GM21390 (cell line): ENCODE measurements around the gene ZNHIT2.

Experiments
- ATAC-seq: cut with Tn5 transposase; IDR thresholded peaks from one replicate; pipeline ENCODE4 v1.9.1; 2021; ENCODE audit not compliant: unreplicated experiment

The ZNHIT2 gene

DNA sequence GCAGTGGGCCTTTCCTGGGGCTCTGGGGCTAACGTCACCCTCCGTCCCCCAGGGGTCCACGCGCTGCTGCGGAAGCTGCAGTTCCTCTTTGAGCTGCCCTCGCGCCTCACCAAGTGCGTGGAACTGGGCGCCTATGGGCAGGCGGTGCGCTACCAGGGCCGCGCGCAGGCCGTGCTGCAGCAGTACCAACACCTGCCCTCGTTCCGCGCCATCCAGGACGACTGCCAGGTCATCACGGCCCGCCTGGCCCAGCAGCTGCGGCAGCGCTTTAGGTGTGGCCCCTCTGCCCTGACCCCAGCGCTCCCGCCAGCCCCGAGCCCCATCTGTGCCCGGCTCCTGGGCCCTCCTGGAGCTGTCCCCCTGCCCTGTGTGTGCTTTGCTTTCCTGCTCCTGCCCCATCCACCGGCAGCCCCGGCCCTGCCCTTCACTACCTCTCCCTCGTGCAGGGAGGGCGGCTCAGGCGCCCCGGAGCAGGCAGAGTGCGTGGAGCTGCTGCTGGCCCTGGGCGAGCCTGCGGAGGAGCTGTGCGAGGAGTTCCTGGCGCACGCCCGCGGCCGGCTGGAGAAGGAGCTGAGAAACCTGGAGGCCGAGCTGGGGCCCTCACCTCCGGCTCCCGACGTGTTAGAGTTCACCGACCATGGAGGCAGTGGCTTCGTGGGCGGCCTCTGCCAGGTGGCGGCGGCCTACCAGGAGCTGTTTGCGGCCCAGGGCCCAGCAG lies 9.6 kb downstream of the ZNHIT2 start:
- no peak for ATAC-seq

- ATAC-seq: no peak
These were observed 10.4 kb downstream of the ZNHIT2 start for GRCh38 chr11:65107078-65107477.

- ATAC-seq: no peak
These were observed 12.9 kb downstream of the ZNHIT2 start for GRCh38 chr11:65104628-65105027.

GRCh38 chr11:65103476-65103875 lies 14.0 kb downstream of the ZNHIT2 start:
- ATAC-seq: no peak

- no peak for ATAC-seq
These were observed 15.1 kb downstream of the ZNHIT2 start for GRCh38 chr11:65102142-65103095.

GRCh38 chr11:65100674-65101350 lies 16.7 kb downstream of the ZNHIT2 start:
- no peak for ATAC-seq

- ATAC-seq: no peak
These were observed 20.6 kb downstream of the ZNHIT2 start for GRCh38 chr11:65096926-65097325.

DNA sequence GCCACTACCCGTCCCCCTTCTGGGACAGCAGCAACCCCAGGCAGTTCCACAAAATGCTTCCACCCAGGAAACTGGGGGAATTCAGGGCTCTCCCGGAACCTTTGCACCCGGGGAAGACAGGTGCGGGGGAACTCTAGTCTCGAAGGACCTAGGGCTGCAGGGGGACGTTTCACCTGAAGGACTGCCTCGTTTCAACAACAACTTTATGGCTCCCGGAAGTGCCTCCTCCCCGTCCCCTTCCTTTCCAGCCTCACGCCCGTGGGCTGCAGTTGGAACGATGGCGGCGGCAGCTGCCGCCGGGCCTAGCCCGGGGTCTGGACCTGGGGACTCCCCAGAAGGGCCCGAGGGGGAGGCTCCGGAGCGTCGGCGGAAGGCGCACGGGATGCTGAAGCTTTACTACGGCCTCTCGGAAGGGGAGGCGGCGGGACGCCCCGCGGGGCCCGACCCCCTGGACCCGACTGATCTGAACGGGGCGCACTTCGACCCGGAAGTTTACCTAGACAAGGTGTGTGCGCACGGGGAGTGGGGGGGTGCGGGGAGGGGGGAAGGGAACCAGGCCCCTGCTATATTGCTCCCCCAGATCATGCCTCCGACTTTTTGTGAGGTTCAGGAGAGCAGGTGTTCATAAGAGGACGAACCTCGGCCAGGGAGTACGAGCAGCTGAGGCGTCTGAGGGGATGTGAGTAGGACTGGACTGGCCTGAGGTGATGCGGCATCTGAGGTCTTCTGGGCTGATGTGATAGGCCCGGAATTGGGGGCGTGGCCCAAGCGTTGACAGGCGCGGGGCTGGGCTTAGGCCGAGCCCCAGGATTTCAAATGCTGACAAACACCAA lies 21.3 kb downstream of the ZNHIT2 start, which contains the start of gene VPS51:
Gene VPS51 (plus strand): TSS at position 241 of the 833 bp plus-strand sequence. CDS start 37 bp downstream, at position 278.
- peak; percentile 68 for ATAC-seq

GRCh38 chr11:65095427-65095826 lies 22.1 kb downstream of the ZNHIT2 start:
- ATAC-seq: no peak

DNA sequence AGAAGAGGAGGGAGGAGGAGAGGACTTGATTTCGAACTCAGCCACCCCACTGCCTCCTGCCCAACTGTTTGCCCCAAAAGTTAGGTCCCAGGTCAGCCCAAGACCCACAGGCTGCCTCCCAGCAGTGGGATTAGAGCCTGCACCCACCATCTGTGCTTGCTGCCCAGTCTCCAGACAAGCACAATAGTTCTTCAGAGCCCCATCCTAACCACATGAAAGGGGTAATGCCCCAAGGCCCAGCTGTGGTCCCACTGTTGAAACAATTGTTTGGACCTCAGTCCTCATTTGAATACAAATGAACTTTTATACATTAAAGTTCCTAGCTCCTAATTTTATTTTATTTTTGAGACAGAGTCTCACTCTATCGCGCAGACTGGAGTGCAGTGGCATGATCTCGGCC lies 26.9 kb downstream of the ZNHIT2 start:
- no peak for ATAC-seq

DNA sequence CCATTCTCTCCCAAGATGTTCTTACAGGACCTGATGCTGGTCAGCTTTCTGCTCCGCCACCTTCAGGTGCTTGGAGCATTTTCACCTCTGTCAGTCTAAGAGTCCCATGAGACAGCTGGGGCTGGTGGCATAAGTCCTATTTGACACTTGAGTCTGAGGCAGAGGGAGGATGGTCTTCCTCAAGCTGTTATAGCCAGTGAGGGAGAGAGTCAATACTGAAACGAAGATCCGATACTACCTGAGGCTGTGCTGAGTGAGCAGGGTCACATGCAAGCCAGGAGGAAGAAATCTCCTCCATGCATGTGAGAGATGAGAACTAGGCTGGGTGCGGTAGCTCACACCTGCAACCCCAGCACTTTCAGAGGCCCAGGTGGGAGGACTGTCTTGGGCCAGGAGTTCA lies 27.9 kb downstream of the ZNHIT2 start:
- ATAC-seq: no peak

DNA sequence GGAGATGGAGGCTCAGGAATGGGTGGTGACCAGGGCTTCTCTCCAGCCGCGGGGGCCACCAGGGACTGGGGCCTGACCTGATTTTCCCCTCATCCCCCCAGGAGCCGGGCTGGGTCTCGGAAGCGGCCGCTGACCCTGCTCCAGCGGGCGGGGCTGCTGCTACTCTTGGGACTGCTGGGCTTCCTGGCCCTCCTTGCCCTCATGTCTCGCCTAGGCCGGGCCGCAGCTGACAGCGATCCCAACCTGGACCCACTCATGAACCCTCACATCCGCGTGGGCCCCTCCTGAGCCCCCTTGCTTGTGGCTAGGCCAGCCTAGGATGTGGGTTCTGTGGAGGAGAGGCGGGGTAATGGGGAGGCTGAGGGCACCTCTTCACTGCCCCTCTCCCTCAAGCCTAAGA lies 29.7 kb downstream of the ZNHIT2 start:
- ATAC-seq: no peak

- no peak for ATAC-seq
These were observed 30.3 kb downstream of the ZNHIT2 start for GRCh38 chr11:65087216-65087615.

- no peak for ATAC-seq
These were observed 30.7 kb downstream of the ZNHIT2 start for GRCh38 chr11:65086809-65087208.

GRCh38 chr11:65085446-65085845 lies 32.1 kb downstream of the ZNHIT2 start:
- no peak for ATAC-seq

DNA sequence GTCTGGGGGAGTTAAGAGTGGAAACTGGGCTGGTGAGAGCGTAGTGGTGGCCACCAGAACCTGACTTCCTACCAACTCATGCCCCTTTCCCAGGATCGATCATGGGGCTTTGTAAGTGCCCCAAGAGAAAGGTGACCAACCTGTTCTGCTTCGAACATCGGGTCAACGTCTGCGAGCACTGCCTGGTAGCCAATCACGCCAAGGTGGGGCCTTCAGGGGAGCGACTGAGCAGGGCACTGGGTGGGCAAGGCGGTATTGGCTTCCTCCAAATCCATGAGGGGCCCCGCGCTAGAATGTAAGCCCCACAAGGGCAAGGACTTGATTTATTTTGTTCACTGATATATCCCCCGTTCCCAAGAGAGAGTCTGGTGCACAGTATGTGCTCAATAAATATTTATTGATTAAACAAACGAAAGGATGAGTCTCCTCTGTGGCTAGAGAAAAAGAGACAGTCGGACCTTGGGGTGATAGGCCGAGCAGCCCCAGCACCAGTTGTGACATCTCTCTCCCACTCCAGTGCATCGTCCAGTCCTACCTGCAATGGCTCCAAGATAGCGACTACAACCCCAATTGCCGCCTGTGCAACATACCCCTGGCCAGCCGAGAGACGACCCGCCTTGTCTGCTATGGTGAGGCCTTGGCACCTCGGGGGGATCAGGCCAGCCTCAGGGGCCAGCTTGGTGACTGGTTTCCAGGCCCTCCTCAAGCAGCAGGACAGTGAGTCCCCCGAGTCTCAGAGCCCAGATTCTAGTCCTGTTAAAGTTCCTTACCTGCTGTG lies 32.7 kb downstream of the ZNHIT2 start:
- no peak for ATAC-seq

DNA sequence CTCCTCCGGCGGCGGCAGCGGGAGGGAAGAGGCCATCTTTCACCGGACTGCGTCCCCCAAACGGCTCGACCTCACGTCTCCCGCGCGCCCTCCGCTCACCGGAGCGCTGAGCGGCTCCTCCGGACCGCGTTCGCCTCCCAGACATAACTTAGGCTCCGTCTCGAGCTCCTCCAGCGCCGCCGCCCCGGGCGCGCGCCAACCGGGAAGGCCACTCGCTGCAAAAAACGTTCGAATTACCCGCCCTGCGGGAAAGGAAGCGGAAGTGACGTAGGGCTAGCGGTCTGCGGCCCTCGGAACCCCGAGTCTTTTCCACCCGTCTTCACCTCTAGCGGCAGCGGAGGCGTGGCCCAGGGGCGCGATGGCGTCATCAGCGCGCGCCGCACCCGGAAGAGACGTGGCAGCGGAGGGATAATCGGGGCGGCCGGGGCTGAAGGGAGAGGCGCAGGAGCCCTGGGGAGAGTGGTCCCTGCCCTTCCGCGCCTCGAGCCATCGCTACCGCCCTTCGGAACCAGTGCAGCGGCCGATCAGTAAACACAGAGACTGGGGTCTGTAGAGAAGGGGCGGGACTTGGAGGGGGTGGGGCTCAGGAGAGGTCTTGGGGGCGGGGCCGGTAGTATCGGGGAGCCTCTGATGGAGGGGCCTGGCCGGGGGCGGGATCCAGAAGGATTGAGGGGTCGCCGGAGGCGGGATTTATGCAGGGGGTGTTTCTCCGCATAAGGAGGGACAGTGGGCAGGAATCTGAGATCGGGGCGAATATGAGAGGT lies 33.5 kb downstream of the ZNHIT2 start, which contains the start of the genes CDCA5 and ZFPL1:
Gene CDCA5 (minus strand): TSS at position 207 of the 764 bp plus-strand sequence. CDS start 62 bp downstream, at position 145.
Gene ZFPL1 (plus strand): TSS at position 389 of the 764 bp plus-strand sequence. CDS start 477 bp downstream, outside the sequence.
- peak; percentile 67 for ATAC-seq

DNA sequence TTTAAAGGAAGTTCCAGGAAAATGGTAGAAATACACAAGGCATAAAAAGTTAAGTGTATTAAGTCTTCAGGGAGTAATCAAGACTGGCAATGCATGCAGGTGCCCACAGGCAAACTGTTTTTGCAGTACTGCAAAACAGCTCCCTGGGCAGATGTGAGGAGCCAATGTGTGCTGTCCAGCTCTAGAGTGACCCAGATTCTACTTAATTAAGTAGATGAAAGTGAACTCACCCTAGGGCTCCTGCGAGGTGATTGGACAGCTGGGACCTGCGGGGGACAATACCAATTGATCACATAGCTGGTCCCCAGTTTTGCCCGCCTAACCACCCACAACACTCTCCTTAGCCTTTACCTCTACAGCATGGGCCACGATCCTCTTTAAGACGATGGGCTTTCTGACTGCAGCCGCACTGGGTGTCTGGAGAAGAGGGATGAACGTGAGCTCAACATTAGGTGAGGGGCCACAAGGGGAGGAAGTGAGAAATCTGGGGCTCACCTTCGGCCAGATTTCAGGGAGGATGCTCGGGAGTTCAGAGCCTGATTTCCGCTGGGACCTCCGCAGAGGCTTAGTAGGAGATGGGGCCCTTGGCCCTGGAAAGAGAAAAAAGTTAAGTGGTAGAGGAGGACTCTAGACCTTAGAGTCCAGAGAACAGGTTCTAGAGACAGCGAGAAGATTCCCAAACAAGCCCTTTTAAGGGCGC lies 34.2 kb downstream of the ZNHIT2 start:
- ATAC-seq: no peak
